Erythroblast (primary cell): ENCODE measurements around the gene C2CD3.

Source experiments
- GATA1 ChIP-seq: IDR thresholded peaks from 2 replicates; pipeline ENCODE4 v1.6.1; 2011; ENCODE audit warnings: low read depth, mild to moderate bottlenecking, control low read depth, low read length, moderate library complexity
- POLR2A ChIP-seq: IDR thresholded peaks from 2 replicates; pipeline ENCODE4 v1.6.1; 2011; ENCODE audit warnings: mild to moderate bottlenecking, low read length

DNA sequence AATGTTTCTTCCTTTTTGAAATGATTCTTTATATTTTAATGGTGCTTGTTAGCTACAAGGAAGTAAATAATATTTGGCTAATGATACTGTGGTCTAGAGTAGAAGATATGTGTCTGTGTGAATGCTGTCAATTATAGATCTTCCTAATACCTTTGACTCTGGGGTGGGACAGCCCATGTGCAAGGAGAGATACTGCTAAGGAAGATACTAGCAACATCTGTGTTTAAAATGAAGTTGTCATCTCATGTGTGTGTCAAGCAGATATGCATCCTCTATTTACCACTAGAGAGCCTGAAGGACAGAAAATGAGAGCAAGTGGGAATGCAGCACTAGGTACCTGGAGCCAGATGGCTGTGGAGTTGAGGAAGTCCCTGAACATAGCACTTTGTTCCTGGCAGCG is 34.4 kb upstream of the C2CD3 start:
- peak; percentile 56 for TF ChIP-seq POLR2A
- TF ChIP-seq GATA1 = peak; percentile 64
